Activated B cell treated with CpG ODN at 0.5 μM for 24 hours (primary cell): ENCODE measurements around the gene KIR3DL3. TPM values are rescaled to one million over a fixed set of nuclear protein-coding genes. Genes with fewer than 3 reads are reported as not detected.

ENCODE experiments used
- ATAC-seq: fragments of 200-7000 bp; cut with Tn5 transposase; one replicate; pipeline ENCODE4 v1.10.0; 2021; ENCODE audit warnings: low read depth, mild to moderate bottlenecking, moderate library complexity
- CTCF ChIA-PET: fragments of 350-600 bp; sonication (Branson Sonifier 250); formaldehyde crosslinking; loops from one replicate; lab custom pipeline; 2021; ENCODE audit warnings: antibody characterized with exemption; lab: Charles Lee
- POLR2A ChIA-PET: fragments of 350-600 bp; sonication (Branson Sonifier 250); formaldehyde crosslinking; loops from one replicate; lab custom pipeline; 2021; ENCODE audit warnings: antibody characterized with exemption; lab: Charles Lee
- DNase-seq: peaks from one replicate; pipeline ENCODE4 v3.0.0; 2022
- H3K27ac Mint-ChIP-seq: one replicate; pipeline ENCODE4 v1.8.0; 2020; ENCODE audit warnings: mixed read lengths
- H3K27me3 Mint-ChIP-seq: one replicate; pipeline ENCODE4 v1.8.0; 2021; ENCODE audit warnings: mixed read lengths
- H3K36me3 Mint-ChIP-seq: one replicate; pipeline ENCODE4 v1.8.0; 2021; ENCODE audit warnings: low read depth, mixed read lengths
- H3K4me1 Mint-ChIP-seq: one replicate; pipeline ENCODE4 v1.8.0; 2021; ENCODE audit warnings: mixed read lengths
- H3K4me3 Mint-ChIP-seq: one replicate; pipeline ENCODE4 v1.8.0; 2020; ENCODE audit warnings: mild to moderate bottlenecking, mixed read lengths
- H3K9me3 Mint-ChIP-seq: one replicate; pipeline ENCODE4 v1.8.0; 2020; ENCODE audit warnings: mixed read lengths
- CTCF ChIP-seq: fragments of 200-600 bp; IDR thresholded peaks from one replicate; pipeline ENCODE4 v1.8.0; 2022; ENCODE audit warnings: antibody characterized with exemption, mild to moderate bottlenecking
- intact Hi-C: fragments of 100-400 bp; cut with micrococcal nuclease; formaldehyde crosslinking; loops from one replicate; pipeline ENCODE4 v1.15.1; 2024
- total RNA-seq: library from RNA; stranded (reverse); gene quantifications from 2 replicates; pipeline ENCODE4 v1.2.3, GENCODE V29; 2022

Gene KIR3DL3
- total RNA-seq, 1 donor from 2014 or later, result not detected

- peaks cover 26% of the 10 kb centered on the region for H3K27me3 Mint-ChIP-seq
- CTCF ChIA-PET, result interaction anchor here (1.3 kb wide), 1 partner anchor 10 kb away, joined by 3 read pairs; no protein-coding TSS in a partner anchor
- intact Hi-C loops, result no loop called here
Observed at GRCh38 chr19:54684527-54684926, 39.7 kb upstream of the KIR3DL3 start.

GRCh38 chr19:54691582-54692297, 32.5 kb upstream of the KIR3DL3 start:
- peaks cover 3% of the 10 kb centered on the region for H3K4me1 Mint-ChIP-seq
- no peak overlapping the region for H3K4me3 Mint-ChIP-seq
- ChIA-PET POLR2A (no interaction called here), CTCF (no interaction called here)
- H3K36me3 Mint-ChIP-seq, result no peaks in the 10 kb centered on the region
- intact Hi-C loops, result no loop called here
- H3K27me3 Mint-ChIP-seq, result peaks cover 39% of the 10 kb centered on the region
- ATAC-seq (no peak), DNase-seq (no peak)
- no peak for TF ChIP-seq CTCF
- H3K27ac Mint-ChIP-seq, result no peak overlapping the region
- H3K9me3 Mint-ChIP-seq, result peaks cover 6% of the 10 kb centered on the region

More at GRCh38 chr19:54684527-54684926, 39.7 kb upstream of the KIR3DL3 start:
- Mint-ChIP-seq H3K4me1 (no peaks in the 10 kb centered on the region), H3K27ac (no peak overlapping the region), H3K9me3 (no peaks in the 10 kb centered on the region), H3K36me3 (no peaks in the 10 kb centered on the region), H3K4me3 (no peak overlapping the region)
- DNase-seq (no peak), ATAC-seq (no peak)
- POLR2A ChIA-PET, result no interaction called here
- TF ChIP-seq CTCF, result no peak

- ChIA-PET CTCF (no interaction called here), POLR2A (no interaction called here)
- Mint-ChIP-seq H3K27ac (no peak overlapping the region), H3K4me3 (no peak overlapping the region), H3K4me1 (peaks cover 3% of the 10 kb centered on the region), H3K27me3 (peaks cover 37% of the 10 kb centered on the region), H3K36me3 (no peaks in the 10 kb centered on the region), H3K9me3 (peaks cover 6% of the 10 kb centered on the region)
- TF ChIP-seq CTCF, result no peak
- ATAC-seq, result no peak
- intact Hi-C loops, result no loop called here
- DNase-seq, result no peak
Observed at GRCh38 chr19:54692298-54692615, 32.0 kb upstream of the KIR3DL3 start.

GRCh38 chr19:54694648-54695047, 29.6 kb upstream of the KIR3DL3 start:
- intact Hi-C loops, result no loop called here
- no peak for ATAC-seq
- Mint-ChIP-seq H3K9me3 (peaks cover 6% of the 10 kb centered on the region), H3K27ac (no peak overlapping the region), H3K36me3 (no peaks in the 10 kb centered on the region), H3K4me3 (no peak overlapping the region), H3K4me1 (peaks cover 3% of the 10 kb centered on the region), H3K27me3 (peaks cover 42% of the 10 kb centered on the region)
- CTCF ChIA-PET, result no interaction called here
- POLR2A ChIA-PET, result no interaction called here
- no peak for DNase-seq
- no peak for TF ChIP-seq CTCF

- DNase-seq (no peak), ATAC-seq (no peak)
- intact Hi-C loops, result no loop called here
- H3K36me3 Mint-ChIP-seq, result no peaks in the 10 kb centered on the region
- peaks cover 42% of the 10 kb centered on the region for H3K27me3 Mint-ChIP-seq
- peaks cover 3% of the 10 kb centered on the region for H3K4me1 Mint-ChIP-seq
- ChIA-PET POLR2A (no interaction called here), CTCF (no interaction called here)
- no peak overlapping the region for H3K27ac Mint-ChIP-seq
- TF ChIP-seq CTCF, result no peak
- no peak overlapping the region for H3K4me3 Mint-ChIP-seq
- H3K9me3 Mint-ChIP-seq, result peaks cover 6% of the 10 kb centered on the region
Observed at GRCh38 chr19:54696117-54696548, 28.1 kb upstream of the KIR3DL3 start.
